ENCODE results near the gene SLC9A3.

Gene SLC9A3

DNA sequence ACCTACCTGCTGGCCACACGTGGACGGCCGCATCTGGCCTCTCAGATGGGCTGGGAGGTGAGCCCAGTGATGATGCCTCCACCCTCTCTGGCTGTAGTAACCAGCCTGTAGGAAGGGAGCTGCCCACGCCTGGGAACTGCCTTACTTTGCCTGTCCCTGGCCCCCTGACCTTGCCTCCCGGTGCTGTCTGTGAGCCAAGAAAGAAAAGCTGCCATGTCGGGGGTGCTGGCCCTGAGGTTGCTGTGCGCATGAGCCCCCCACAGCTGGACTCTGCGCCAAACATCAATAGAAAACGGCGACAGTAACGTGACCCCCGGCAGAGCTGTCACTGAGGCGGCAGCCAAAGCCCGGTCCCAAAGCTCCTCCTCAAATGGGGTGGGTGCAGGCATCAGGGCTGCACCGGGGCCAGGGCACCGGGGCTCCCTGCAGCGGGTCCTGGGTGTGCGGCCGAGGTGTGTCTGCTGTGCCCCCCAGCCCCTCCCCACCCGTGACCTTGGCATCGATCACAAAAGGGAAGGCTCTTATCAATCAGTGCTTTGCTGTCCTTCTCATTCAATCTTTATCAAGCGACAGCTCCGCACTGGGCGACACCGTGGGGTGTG, 15.3 kb upstream of the SLC9A3 start:
- no peak for DNase-seq (ENCODE audit: low read depth, low spot score)

DNA sequence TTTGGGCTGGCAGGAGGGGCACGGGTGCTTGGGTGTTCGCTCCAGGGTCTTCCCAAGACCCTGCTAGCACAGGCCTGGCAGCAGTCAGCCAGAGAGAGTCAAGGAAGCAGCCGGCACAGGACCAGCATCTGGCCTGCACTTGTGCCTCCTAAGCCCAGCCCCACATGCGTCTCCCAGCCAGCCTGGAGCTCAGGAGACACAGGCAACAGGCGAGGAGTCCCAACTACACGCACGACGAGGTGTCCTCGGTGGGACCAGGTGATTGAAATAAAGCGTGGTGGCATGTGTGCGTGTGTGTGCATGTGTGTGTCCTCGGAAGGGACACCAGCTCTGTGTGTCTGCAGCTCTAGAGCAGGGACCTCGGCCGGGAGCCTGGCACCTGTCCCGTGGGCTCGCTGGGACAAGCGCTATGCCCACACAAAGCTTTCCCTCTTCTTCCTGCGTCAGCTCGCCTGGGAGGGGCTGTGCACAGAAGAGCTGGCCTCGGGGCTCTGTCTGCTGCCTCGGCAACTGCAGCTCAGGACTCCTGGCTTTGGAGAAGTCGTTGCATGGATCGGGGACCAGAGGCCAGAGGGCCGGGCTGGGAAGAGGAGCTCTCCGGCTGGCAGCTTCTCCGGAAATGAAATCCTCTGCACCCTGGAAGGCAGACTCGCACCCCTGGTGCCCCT, 14.7 kb upstream of the SLC9A3 start:
- DNase-seq (ENCODE audit: low read depth, low spot score) = peak; percentile 30

DNA sequence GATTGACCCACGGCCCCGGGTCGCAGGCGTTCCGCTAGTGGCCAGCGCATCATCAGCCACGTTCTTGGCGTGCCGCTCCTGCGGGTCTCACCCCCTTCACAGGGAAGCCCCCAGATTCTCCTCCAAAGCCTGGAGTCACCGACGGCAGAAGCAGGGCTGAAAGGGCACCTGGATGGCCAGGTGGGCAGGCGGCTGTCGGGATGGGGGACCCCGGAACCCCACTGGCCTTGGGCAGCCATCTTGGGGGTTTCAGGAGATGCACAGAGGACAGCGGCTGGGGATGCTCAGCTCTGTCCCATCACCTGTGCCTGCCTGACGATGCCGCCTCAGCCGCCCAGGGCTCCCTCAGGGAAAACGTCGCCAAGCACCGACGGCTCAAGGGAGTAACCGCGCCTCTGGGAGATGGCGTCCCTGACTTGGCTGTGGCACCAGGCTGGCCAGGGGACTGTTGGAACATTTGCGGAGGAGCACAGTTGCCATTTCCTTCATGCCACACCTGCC, 14.1 kb upstream of the SLC9A3 start:
- no peak for DNase-seq (ENCODE audit: low read depth, low spot score)

DNA sequence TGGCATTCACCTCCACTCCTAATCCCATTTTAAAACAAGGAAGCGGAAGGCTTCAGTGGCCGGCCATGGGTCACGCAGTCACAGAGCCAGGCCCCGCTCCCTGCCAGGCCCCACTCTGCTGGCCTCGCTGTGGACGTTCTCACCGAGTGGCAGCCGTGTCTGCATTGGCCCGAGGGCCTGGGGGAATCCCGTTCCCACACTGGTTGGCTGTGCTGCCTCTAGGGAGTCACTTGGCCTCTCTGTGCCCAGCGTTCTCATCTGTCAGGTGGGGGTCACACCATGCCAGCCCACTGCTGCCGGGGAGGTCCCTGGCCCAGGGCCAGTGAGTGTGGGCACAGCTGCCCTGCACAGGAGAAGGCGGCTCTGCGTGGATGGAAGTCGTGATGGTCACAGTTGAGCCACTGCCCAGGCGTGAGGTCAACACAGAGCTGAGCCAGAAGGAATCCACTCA, 13.4 kb upstream of the SLC9A3 start:
- no peak for DNase-seq (ENCODE audit: low read depth, low spot score)

DNA sequence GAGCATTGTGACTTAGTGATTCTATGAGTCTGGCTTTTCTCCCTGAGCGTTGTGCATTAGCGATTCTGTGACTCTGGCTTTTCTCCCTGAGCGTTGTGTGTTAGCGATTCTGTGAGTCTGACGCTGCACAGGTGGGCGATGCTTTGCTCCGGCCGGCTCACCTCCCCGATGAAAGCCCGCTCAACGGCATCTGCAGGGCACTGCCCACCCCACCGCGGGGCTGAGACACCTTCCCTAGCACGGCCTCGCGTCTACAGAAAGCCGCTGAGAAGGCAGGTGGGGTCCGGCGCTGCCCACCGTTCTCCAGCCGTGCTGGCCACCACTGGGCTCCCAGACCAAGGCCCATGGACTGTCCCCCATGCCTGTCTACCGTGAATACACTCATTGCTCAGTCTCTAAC, 12.8 kb upstream of the SLC9A3 start:
- DNase-seq (ENCODE audit: low read depth, low spot score) = no peak

DNA sequence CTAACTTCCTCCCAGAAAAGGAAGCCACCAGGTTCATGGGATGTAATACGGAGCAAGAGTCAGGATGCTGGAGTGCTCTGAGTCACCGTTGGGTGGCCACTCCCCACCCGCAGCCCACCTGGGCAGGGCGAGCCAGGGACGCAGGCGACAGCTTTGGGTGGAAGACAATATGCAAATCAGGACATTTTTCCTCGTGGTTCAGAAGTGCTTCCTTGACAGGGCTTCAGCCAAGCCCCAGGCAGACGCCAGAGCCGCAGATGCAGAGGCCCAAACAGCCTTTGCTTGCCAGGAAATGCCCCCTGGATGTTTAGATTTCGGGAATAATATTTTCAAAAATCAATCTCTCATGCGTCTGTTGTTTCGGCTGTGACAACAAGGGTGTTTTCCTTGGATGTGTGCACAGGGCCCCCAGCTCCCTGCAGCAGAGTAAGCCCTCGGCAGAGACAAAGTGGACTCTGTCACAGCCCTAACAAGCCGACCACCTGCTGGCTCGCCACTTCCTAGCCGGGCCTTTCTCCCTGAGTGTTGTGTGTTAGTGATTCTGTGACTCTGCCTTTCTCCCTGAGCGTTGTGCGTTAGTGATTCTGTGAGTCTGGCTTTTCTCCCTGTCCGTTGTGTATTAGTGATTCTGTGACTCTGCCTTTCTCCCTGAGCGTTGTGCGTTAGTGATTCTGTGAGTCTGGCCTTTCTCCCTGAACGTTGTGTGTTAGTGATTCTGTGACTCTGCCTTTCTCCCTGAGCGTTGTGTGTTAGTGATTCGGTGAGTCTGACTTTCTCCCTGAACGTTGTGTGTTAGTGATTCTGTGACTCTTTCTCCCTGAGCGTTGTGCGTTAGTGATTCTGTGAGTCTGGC, 11.8 kb upstream of the SLC9A3 start:
- no peak for DNase-seq (ENCODE audit: low read depth, low spot score)

DNA sequence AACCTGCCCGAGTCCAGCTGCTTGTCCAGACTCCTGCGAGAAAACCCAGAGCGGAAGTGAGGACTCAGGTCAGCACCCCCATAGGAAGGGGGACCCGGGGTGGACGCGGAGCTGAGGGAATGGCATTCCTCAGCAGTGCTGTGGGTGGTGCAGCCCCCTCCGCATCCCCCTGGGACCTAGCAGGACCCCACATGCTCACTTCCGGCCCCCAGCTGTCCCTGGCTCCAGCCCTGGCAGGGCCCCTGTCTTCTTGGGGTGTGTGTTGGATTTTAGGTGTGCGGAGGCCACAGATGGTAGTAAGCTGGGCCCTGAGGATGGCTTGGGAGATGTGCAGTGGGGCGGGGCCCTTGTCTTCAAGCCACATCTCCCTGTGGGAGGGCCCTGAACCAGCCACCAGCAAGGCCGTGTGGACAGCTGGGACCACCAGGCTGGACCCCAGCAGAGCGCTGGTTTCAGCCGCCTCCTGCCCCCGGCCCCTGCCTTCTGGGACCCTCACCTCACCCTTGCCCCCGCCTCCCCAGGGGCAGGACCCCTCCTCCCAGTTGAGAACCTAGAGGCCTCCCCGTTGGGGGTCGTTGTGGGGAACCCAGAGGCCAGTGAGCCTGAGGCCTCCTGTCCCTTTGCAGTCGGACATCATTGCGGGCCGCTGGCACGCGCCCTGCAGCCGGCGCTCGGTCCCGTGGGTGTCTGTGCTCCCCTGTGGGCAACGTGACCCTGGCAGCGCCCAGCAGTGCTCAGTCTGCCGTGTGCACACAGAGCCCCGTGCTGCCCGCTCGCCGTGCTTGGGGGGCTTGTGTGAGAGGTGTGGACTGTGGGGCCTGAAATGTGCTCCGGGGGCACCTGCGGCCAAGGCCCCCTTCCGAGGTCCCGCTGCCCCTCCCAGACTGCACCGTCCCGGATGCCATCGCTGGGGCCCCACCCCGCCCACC, 10.8 kb upstream of the SLC9A3 start:
- DNase-seq (ENCODE audit: low read depth, low spot score) = no peak

DNA sequence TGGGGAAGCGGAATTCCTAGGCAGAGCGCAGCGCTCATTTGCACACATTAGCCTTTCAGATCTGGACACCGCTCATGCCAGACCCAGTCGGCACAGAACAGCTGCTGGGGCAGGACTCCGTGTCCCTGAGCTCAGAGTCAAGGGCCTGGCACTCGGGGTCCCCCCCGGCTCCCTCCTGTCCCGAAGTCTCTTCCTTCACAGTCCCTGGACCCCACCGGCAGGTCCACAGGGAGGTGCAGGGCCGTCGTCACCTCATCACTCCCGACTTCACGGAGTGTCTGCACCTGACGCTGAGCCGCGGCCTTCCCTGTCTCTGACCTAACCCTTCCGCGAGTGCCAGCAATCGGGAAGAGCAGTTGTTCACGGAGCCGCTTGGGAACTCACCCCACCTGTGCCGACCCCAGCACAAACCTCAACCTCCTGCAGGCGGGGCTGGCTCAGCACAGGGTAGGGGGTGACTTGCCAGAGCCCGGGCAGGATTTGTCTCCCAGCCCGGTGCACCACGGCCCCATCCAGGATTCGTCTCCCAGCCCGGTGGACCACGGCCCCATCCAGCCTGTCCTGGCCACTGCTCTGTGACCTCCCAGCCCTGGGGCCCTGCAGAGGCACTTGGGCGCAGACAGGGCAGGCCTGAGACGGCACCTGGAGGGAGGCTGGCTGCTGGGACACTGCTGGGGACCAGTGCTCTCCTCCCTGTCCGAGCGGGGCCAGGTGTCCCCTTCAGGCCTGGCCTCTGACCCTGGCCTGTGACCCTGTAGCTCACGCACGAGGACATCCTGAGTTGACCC, 9.9 kb upstream of the SLC9A3 start:
- DNase-seq (ENCODE audit: low read depth, low spot score) = no peak

DNA sequence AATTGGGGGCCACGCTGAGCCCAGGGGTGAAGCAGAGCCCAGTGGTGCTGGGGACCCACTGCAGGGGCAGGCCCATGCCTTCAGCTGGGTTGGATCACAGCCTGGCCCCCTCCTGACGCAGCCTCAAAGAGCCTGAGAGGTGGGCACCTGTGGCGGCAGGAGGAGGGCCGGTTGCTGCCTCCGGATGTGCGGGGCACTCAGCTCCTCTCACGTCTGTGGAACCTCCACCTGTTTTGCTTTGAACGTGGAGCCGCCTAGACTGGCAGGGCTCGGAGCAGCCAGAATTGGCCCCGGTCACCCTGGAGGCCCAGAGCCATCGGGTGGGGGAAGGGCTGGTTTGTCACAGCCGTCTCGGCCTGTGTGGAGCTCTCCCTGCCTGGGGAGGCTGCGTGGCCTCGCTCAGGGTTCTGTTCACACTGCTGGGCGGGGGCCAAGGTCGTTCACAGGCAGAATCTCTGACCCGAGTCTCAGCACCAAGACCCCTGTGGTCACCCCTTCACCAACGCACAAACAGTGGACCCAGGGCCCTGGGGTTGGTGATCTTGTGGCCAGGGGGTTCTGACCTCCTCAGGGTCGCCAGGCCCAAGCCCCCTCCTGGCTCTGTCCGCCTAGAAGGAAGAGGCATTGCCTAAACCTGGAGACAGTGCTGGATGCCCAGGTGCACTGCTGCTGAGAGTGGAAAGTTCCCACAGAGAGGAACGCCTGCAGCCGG, 9.2 kb upstream of the SLC9A3 start:
- no peak for DNase-seq (ENCODE audit: low read depth, low spot score)

DNA sequence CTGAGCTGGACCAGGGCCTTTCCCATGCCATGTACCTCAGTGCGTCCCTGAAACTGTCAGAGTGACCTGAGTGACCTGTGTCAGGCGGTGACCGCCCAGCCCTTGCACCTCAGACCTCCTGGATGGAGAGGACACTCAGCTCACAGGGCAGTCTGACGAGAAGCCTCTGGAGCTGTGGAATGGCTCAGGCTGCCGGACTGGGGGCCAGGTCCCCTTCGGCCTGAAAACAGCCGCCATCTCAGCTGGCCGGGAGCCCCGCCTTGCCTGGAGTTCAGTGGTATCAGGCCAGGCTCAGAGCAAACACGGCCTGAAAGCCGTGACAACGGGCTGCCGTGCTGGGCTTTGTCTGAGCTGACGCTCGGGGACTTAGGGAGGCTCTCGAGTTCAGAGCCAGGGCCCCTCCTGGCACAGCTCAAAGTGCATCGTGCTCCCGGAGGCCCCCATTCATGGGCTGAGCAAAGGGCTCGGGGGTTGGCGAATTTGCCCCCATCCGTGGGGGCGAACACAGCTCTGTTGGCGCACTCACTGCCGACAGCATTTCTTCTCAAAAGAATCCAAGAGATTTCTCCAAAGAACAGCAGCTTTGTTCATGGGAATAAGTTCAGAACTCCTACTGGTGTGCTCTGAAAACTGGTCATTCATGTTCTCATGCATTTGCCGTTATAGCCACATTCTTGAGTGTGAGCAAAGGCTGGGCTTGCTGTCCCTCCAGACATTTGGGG, 8.4 kb upstream of the SLC9A3 start:
- peak; percentile 23 for DNase-seq (ENCODE audit: low read depth, low spot score)

DNA sequence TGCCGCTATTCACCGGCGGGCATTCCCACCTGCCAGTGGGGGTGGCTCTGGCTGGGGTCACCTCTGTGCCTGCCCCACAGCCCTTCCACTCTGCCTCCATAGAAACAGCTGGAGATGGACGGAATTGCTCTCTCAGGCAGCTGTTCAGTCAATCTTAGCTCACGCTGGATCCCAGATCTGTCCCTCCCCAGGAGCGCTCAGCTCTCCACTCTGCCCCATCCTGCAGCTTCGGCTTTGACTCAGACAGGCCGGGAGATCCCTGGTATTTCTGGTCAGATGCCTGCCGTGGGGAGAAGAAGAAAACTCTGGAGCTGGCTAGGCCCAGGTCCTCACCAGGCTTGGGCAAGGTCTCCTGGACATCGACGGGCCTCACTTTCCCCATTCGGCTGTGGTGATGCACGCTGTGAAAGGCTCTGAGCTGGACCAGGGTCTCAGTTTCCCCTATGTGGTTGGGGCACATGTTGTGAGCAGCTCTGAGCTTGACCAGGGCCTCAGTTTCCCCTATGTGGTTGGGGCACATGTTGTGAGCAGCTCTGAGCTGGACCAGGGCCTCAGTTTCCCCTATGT, 7.6 kb upstream of the SLC9A3 start:
- no peak for DNase-seq (ENCODE audit: low read depth, low spot score)

DNA sequence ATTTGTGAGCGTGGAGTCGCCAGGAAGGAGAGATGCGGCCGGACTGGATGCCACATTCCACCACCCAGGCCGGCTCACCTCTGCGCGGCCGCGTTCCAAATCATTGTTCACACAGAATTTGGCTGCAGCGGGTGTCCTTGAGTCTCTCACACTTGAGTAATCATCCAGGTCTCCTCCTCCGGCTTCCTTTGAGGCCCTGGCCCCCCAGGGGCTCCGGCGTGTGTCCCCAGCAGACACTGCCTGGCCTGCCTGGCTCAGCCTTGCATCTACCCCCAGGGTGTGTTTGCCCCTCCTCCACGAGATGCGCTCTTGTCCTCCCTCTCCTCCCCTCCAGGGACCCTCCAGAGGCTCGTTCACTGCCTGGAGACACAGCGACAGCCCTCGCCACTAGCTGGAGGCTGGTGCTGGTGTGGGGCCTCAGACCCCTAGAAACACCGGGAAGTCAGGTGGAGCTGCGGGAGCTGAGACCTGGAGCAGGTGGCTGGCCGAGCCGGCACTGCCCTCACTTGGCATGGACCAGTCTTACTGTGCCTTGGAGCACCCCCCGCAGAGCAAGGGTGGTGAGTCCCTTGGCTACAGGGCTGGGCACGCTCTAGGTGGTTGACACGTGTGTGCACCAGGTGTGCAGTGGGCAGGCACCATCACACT, 7.0 kb upstream of the SLC9A3 start:
- peak; percentile 79 for DNase-seq (ENCODE audit: low read depth, low spot score)

DNA sequence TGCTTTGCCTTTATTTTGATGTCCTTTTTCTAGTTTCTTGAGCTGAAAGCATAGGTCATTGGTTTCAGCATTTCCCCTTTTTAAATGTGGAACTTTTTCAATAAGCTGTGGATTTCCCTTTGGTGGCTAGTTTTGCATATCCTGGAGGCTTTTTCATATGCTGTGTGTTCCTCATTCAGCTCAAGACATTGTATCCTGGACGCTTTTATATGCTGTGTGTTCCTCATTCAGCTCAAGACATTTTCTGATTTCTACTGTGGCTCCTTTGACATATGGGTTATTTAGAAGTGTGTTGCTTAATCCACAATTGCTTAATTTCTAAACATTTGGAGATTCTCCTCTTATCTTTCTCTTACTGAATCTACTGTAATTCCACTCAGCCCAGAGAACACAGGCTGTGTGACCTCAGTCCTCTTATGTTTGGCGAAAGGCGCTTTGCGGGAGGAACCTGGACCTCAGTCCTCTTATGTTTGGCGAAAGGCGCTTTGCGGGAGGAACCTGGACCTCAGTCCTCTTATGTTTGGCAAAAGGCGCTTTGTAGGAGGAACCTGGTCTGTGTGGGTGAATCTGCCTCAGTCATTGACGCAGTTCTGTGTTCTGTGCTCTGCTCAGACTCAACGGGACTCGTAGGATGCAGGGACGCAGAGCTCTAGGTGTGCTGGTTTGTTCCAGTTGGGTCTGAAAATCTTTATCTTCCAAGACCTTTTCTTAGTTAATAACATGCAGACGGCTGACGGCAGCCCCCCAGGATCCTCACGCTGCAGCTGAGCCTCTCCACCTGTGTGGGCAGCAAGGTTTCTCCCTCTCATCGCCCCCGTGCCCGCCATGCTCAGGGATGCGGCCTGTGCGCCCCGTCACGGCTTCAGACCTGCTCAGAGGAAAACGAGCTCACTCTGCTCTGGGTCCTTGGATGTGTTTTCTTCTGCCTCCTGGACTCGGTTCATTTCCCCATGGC, 6.0 kb upstream of the SLC9A3 start:
- no peak for DNase-seq (ENCODE audit: low read depth, low spot score)

DNA sequence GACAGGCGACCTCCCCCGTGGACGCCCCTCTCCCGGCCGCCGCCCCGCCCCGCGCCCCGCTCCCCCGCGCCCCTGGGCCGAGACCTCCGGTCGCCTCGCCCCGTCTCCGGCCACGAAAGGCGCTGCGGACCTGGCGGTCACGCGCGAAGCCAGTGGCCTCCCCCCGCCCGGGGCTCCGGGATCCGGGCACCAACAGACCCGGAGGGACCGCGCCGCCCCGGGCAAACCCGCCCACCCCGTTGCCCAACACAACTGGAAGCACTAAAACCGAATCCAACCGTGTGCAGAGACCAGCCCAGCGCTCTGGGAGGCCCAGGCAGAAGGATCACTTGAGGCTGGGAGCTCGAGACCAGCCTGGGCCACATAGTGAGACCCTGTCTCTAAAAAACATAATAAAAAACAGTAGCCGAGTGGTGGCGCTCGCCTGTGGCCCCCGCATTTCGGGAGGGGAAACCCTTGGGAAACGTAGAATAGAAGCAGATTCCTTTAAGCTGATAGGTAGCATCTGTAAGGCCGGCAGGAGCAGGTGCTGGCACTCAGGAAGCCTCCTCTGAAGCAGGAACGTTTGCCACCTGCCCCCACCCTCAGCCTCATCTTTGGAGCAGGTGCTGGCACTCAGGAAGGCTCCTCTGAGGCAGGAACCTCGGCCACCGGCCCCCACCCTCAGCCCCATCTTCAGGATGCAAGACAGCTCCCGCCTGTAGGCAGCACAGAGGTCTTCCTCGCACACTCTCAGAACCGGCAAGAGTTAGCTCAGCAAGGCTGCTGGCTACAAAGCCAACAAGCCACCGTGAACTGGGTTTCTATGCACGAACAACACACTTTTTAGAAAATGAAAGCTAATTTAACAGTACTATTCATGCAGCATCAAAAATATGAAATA, 4.6 kb upstream of the SLC9A3 start:
- DNase-seq (ENCODE audit: low read depth, low spot score) = peak; percentile 33

DNA sequence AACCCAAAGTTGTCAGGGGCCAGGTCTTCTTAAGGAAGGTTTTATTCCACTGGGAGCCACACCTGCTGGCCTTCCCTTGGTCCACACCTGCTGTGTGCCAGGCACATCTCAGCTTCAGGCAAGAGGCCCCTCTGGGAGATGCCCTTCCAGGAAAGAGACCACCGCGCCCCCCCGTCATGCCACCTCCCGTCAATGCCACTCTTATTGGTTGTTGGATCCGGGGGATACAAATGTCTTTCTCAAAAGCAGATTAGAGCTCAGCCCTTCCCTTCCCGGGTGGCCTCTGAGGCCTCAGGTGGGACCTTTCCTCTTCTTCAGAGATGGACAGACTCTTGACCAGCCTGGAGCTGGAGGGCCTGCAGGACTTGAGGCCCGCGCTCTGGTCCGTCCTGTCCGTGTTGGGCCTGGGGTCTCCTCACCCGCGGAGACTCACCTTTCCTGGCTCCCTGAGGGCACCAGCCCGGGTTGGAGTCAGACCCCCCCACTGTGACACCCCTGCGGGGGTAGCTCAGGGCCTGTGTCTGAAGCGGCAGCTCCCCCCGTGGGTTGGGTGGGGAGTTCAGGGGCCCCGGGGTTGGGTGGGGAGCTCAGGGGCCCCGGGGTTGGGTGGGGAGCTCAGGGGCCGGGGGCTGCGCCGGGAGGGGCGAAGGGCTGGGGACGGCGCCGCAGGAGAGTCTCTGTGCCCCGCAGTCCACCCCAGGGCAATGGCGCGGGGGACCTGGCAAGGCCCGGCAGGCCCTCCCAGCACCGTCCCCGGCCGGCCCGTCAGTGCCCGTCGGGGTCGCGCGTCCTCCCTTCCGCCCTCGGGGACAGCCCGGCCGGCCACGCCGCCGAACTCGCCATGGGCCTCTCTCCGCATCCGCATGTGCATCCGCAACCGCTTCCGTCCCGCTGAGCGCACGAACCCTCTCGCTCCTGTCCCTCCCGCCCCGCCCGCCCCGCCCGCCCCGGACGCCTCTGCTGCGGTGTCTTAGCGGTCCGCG, 3.7 kb upstream of the SLC9A3 start:
- no peak for DNase-seq (ENCODE audit: low read depth, low spot score)

Measured in ELF-1 (cell line).